Bronchial epithelial cell (primary cell): ENCODE data around the gene KLF13. TPM values are rescaled to one million over a fixed set of nuclear protein-coding genes. Genes with fewer than 3 reads are reported as not detected.
A peak's percentile ranks its signal among the peaks of the same experiment; 100 is the strongest.

Source experiments
- DNase-seq: peaks from one replicate; pipeline ENCODE4 v3.0.0-alpha.2; 2010; ENCODE audit warnings: low read depth
- FAIRE-seq: peaks from 2 replicates; lab custom pipeline; 2011; peaks lifted over from hg19 to GRCh38; lab: Jason Lieb, UNC
- H3K27me3 ChIP-seq: 2 replicates; pipeline ENCODE4 v1.5.1; 2011; ENCODE audit warnings: low read length; ENCODE audit not compliant: control insufficient read depth, insufficient read depth
- H3K36me3 ChIP-seq: 2 replicates; pipeline ENCODE4 v1.5.1; 2011; ENCODE audit warnings: low read length; ENCODE audit not compliant: control insufficient read depth, insufficient read depth
- H3K4me3 ChIP-seq: 2 replicates; pipeline ENCODE4 v1.5.1; 2011; ENCODE audit warnings: mild to moderate bottlenecking, low read depth, low read length, control low read depth
- CTCF ChIP-seq: IDR thresholded peaks from 2 replicates; pipeline ENCODE4 v1.5.1; 2011; ENCODE audit warnings: mild to moderate bottlenecking, moderate library complexity, low read length, control low read depth, inconsistent platforms; ENCODE audit not compliant: insufficient read depth, severe bottlenecking
- total RNA-seq: library from RNA; depleted of rRNA; stranded (reverse); fragments of >200 nt; gene quantifications from 2 replicates; pipeline ENCODE4 v1.2.1, GENCODE V29; 2014

Gene KLF13
- total RNA-seq, 1 donor from 2014 or later: 58.7 TPM

DNA sequence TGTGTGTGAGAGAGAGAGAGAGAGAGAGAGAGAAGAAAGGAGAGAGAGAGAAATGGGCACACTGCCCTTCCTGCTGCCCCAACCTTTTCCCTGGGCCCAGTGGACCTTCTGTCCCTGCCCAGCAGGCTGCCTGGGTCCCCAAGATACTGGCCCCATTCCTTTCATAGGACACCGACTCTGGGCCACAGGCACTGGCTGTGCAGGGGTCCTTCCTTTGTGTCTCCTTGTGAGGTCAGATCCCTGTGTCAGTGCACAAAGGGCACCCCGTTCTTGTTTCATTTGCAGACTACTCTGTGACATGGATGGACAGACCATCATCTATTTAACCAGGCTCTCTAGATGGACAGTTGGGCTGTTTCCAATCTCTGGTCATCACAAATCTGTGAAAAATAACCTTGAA lies 21.3 kb upstream of the KLF13 start:
- no peak for TF ChIP-seq CTCF
- Histone ChIP-seq H3K4me3 (no peak overlapping the region), H3K36me3 (no peaks in the 10 kb centered on the region), H3K27me3 (peaks cover 12% of the 10 kb centered on the region)
- FAIRE-seq (no peak), DNase-seq (no peak)

DNA sequence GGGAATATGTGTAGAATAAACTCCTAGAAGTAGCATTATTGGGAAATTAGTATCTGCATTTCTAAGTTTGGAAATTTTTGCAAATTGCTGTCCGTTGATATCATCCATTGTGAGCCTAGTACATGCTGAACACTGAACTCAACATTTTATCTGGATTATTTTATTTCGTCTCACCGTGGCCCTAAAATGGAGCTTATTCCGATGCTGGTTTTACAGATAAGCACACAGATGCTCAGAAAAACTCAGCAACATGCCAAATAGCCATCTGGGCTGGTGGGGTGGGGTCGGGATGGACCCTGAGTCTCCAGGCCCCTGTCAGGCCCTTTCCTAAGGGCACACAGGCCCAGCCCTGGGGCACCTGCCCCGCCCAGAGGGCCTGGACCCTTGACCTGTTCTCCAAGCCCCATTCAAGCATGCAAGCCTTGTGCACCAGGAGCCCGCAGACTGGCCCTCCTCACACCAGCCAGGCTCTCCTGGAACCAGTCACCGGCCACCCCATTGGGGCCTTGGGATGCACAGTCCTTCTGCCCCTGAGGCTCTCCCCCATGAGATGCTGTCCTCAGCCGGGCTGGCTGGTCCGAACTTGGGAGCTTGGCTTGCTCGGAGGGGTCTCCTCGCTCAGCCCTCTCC lies 20.7 kb upstream of the KLF13 start:
- no peak overlapping the region for H3K4me3 ChIP-seq
- TF ChIP-seq CTCF: no peak
- FAIRE-seq: no peak
- peaks cover 12% of the 10 kb centered on the region for H3K27me3 ChIP-seq
- no peaks in the 10 kb centered on the region for H3K36me3 ChIP-seq
- DNase-seq: no peak

DNA sequence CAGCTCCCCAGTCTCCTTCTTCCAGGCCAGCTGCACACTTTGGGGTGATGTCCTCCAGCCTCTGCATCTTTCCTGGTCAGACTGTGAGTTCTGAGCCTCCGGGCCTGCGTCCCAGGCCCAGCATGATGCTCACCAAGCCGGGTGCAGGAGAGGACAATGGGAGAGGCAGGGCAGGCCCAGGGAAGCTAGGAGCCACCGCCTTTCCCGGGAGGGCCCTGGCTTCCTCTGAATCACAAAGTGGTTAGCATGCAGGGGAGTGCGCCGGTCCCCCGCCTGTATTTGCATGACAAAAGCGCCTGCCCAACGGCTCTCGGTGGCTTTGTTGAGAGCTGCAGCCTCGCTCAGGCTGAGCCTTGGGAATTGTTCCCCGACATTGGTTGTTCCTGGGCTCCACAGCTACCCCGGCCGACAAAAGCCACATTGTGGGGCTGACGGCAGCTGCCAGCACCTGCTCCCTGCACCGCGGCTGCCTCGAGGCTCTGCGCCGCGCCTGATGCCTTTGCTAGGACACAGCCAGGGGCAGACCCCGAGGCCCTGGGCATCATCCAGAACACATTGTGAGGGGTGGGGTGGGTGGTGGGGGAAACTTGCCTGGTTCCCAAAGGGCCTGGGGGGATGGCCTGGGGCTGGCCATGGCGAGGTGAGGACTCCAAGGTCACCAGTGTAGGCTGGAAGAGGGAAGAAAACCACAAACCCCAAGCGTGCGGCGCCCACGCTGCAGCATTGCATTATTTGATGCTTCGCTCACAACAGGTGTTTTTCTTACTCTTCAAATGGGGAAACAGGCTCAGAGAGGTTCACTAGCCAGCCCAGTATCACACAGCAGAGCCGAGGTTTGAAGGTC lies 20.0 kb upstream of the KLF13 start:
- DNase-seq (peak; percentile 58), FAIRE-seq (peak; percentile 13)
- Histone ChIP-seq H3K27me3 (peaks cover 12% of the 10 kb centered on the region), H3K4me3 (no peak overlapping the region), H3K36me3 (no peaks in the 10 kb centered on the region)
- TF ChIP-seq CTCF: no peak

DNA sequence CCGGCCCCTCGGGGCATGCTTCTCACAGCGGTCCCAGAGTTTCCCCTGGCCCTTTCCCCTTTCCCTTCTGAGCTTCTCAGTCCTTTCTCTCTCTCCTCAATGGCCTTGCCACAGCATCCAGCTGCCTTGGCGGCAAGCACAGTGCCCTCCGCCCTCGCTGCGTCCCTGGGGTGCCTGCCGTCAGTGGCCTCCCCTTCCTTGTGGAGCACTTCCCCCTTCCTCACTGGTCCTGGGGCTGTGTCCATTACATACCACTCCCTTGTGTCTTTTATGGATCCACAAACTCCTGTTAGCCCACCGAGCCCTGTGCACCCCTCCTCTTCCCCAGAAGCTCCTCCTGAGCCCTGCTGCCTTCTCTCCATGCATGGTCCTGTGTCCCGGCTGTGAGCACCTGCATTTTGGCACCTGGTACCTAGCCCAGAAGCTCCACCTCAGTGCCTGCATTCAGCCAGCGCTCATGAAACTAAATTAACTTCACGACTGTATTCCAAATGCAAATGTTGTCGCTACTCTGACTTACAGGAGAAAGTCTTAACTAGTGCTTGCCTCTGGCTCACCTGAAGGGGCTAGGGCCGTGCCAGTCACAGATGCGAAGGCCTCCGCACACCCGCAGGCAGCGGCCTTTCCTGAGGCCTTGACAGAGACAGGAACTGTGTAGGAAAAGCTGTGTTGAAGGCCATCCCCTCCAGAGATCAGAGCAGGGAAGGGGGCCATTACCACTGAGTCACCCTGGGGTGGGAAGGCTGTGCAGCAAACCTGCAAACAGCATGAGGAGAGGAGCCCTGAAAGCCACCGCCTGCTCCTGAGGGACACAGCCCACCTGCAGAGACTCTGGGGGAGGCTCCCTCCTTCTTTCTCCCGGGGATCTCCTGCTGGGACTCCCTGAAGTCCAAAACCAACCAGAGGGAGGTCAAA lies 19.1 kb upstream of the KLF13 start:
- DNase-seq (no peak), FAIRE-seq (no peak)
- no peak for TF ChIP-seq CTCF
- Histone ChIP-seq H3K4me3 (no peak overlapping the region), H3K27me3 (peaks cover 12% of the 10 kb centered on the region), H3K36me3 (no peaks in the 10 kb centered on the region)

- H3K36me3 ChIP-seq: no peaks in the 10 kb centered on the region
- DNase-seq (no peak), FAIRE-seq (no peak)
- H3K27me3 ChIP-seq: peaks cover 12% of the 10 kb centered on the region
- no peak for TF ChIP-seq CTCF
- no peak overlapping the region for H3K4me3 ChIP-seq
These were observed 18.4 kb upstream of the KLF13 start for GRCh38 chr15:31308185-31308639.
